Adrenal gland (tissue), 12 donors: ENCODE measurements around the gene SEMA3F. TPM values are rescaled to one million over a fixed set of nuclear protein-coding genes. Genes with fewer than 3 reads are reported as not detected.

Source experiments
- DNase-seq, 7 donors: peaks; one replicate each; pipeline ENCODE4 v3.0.0-alpha.2; 2019 to 2020
- H3K27ac ChIP-seq, 5 donors: fragments of 200-600 bp; sonication (generic) in 4 of 5; 1 replicate in 3 of 5; 2 replicates in 2 of 5; pipeline versions ENCODE4 v1.5.1 to v1.8.0; 2016 to 2020; ENCODE audit warnings: mild to moderate bottlenecking in 1 of 5
- H3K27me3 ChIP-seq: fragments of 200-600 bp; 2 replicates; pipeline ENCODE4 v1.8.0; 2021
- H3K36me3 ChIP-seq, 2 donors: fragments of 200-600 bp; replicated peaks in 1 of 2; 1 replicate in 1 of 2; 2 replicates in 1 of 2; pipeline versions ENCODE4 v1.5.1 to v1.8.0; 2018 to 2022
- H3K4me1 ChIP-seq, 2 donors: fragments of 200-600 bp; replicated peaks in 1 of 2; 1 replicate in 1 of 2; 2 replicates in 1 of 2; pipeline versions ENCODE4 v1.5.1 to v1.8.0; 2018 to 2021
- H3K4me3 ChIP-seq, 4 donors: fragments of 200-600 bp; sonication (generic) in 3 of 4; one replicate each; pipeline ENCODE4 v1.5.1; 2016 to 2018
- H3K9me3 ChIP-seq, 3 donors: fragments of 200-600 bp; sonication (generic) in 1 of 3; replicated peaks in 1 of 3; 1 replicate in 2 of 3; 2 replicates in 1 of 3; pipeline versions ENCODE4 v1.5.1 to v1.8.0; 2016 to 2021
- CTCF ChIP-seq, 6 experiments: fragments of 450-650 bp in 4 of 6; fragments of 200-600 bp in 2 of 6; sonication (generic) in 1 of 6; IDR thresholded peaks; 1 replicate in 5 of 6; 2 replicates in 1 of 6; pipeline versions ENCODE4 v1.5.1 to v1.8.0; 2016 to 2021; ENCODE audit warnings: antibody characterized with exemption in 6 of 6, mild to moderate bottlenecking in 2 of 6, moderate library complexity in 1 of 6
- POLR2A ChIP-seq, 2 donors: fragments of 450-650 bp; IDR thresholded peaks; one replicate each; pipeline ENCODE4 v1.6.1; 2017; ENCODE audit warnings: antibody characterized with exemption in 2 of 2, mild to moderate bottlenecking in 2 of 2, moderate library complexity in 1 of 2
- WGBS, 4 donors: extraction: QIAGEN DNeasy Blood & Tissue Kit in 2 of 4; methylation state at CpG; one replicate each; pipeline versions ENCODE4 v1.1.5 to v1.1.7; 2013 to 2017; 5-methylcytosine and 5-hydroxymethylcytosine counted together
- intact Hi-C, 2 donors: fragments of 100-400 bp; cut with DNase I; formaldehyde crosslinking; loops; one replicate each; pipeline versions ENCODE4 v1.14.1 to v1.15.0; 2022 to 2023
- polyA plus RNA-seq, 3 donors: library from polyadenylated mRNA; stranded (reverse); fragments of 200-250 nt in 2 of 3; fragments of 350-450 nt in 1 of 3; fragmentation: Illumina TruSeq in 1 of 3; extraction: RNeasy Lipid Tissue Mini Kit (QIAGEN cat#74804) in 1 of 3; gene quantifications; one replicate each; pipeline ENCODE4 v1.2.3, GENCODE V29; 2013 to 2014
- total RNA-seq, 9 donors: library from RNA; depleted of rRNA in 4 of 9; stranded (reverse); fragments of >200 nt in 4 of 9; fragments of 120-200 nt in 1 of 9; fragmentation: NEBNext Ultra II Directional in 1 of 9; extraction: Animal tissue kit (Norgen Biotek cat#: 25700) in 1 of 9; gene quantifications; one replicate each; pipeline versions ENCODE4 v1.1.0 to v1.2.4, GENCODE V29; 2013 to 2023
- donor health status: healthy with polysubstance abuse.
- donor health status: Bipolar disorder and iron deficiency.
- donor health status: DM: yes; HTN: yes; CAD: no.
- donor health status: DM: no; HTN: no; CAD: no.
- donor health status: DM: no; HTN: no; CAD: no.
- donor health status: DM: yes; HTN: yes; CAD: no.

Gene SEMA3F
- total and polyA plus RNA-seq, 12 donors: 1.6 to 21.1 (median 13.6) TPM

- H3K27ac ChIP-seq: no peak overlapping the region
- intact Hi-C loops: loop anchor here (10.0 kb wide), 2 partner anchors 151 to 161 kb away; partner anchors contain the start of gene LSMEM2 (in 1 of the 2)
- no peaks in the 10 kb centered on the region for H3K27me3 ChIP-seq
- no peak for TF ChIP-seq CTCF (IDR thresholded peaks at IDR 0.05)
- TF ChIP-seq POLR2A (IDR thresholded peaks at IDR 0.05): no peak
- WGBS, 4 donors: 20 to 38% (median 25%) methylated on average over 5 to 15 of the region's 15 CpGs
- H3K4me1 ChIP-seq: no peaks in the 10 kb centered on the region
- no peak overlapping the region for H3K4me3 ChIP-seq
- peak in 1 of 7 donors; percentile 5 for DNase-seq
- H3K9me3 ChIP-seq: no peaks in the 10 kb centered on the region
- peaks cover 0 to 15% of the 10 kb centered on the region in 2 donors for H3K36me3 ChIP-seq
Observed at GRCh38 chr3:50124052-50124799, 30.9 kb upstream of the SEMA3F start.

- intact Hi-C loops: loop anchor here (10.0 kb wide), 2 partner anchors 150 to 160 kb away; partner anchors contain the start of gene LSMEM2 (in 1 of the 2)
- TF ChIP-seq POLR2A (IDR thresholded peaks at IDR 0.05) (no peak), CTCF (IDR thresholded peaks at IDR 0.05) (no peak)
- Histone ChIP-seq H3K36me3 (peaks cover 0 to 11% of the 10 kb centered on the region in 2 donors), H3K27me3 (no peaks in the 10 kb centered on the region), H3K4me1 (no peaks in the 10 kb centered on the region), H3K4me3 (no peak overlapping the region), H3K27ac (no peak overlapping the region), H3K9me3 (no peaks in the 10 kb centered on the region)
- 19 to 36% (median 33%) methylated on average over 7 to 12 of the region's 12 CpGs for WGBS, 4 donors
- no peak for DNase-seq
Observed at GRCh38 chr3:50124800-50125178, 30.3 kb upstream of the SEMA3F start.

GRCh38 chr3:50125541-50126286 is 29.4 kb upstream of the SEMA3F start:
- TF ChIP-seq POLR2A (IDR thresholded peaks at IDR 0.05) (no peak), CTCF (IDR thresholded peaks at IDR 0.05) (no peak)
- peaks cover 0 to 2% of the 10 kb centered on the region in 2 donors for H3K36me3 ChIP-seq
- no peaks in the 10 kb centered on the region for H3K27me3 ChIP-seq
- H3K4me1 ChIP-seq: no peaks in the 10 kb centered on the region
- H3K9me3 ChIP-seq: no peaks in the 10 kb centered on the region
- intact Hi-C loops: loop anchor here (10.0 kb wide), 2 partner anchors 149 to 159 kb away; partner anchors contain the start of gene LSMEM2 (in 1 of the 2)
- H3K4me3 ChIP-seq: no peak overlapping the region
- peak in 1 of 7 donors; percentile 3 for DNase-seq
- WGBS, 4 donors: 65 to 70% (median 68%) methylated on average over 7 to 9 of the region's 9 CpGs
- no peak overlapping the region for H3K27ac ChIP-seq
